Panc1 (cell line): ENCODE data around the gene VWF. TPM values are rescaled to one million over a fixed set of nuclear protein-coding genes. Genes with fewer than 3 reads are reported as not detected.

ENCODE experiments used
- ATAC-seq: fragments of 200-7000 bp; cut with Tn5 transposase; 2 replicates; pipeline ENCODE4 v1.9.1; 2020; ENCODE audit warnings: mild to moderate bottlenecking, moderate library complexity
- BruUV-seq: library from RNA; stranded (reverse); fragments of 400-500 nt; replicated peaks from 2 replicates; lab custom pipeline; 2021; lab: Mats Ljungman, UMichigan
- CTCF ChIA-PET: fragments of 300-600 bp; sonication (Branson Sonifier 250); formaldehyde crosslinking; loops from one replicate; lab custom pipeline; 2022; ENCODE audit warnings: antibody characterized with exemption; lab: Charles Lee
- POLR2A ChIA-PET: fragments of 300-600 bp; sonication (Branson Sonifier 250); formaldehyde crosslinking; loops from one replicate; lab custom pipeline; 2022; ENCODE audit warnings: antibody characterized with exemption; lab: Charles Lee
- DNase-seq: peaks from one replicate; pipeline ENCODE4 v3.0.0-alpha.2; 2010; ENCODE audit warnings: low read depth, low spot score
- H3K27ac ChIP-seq: 2 replicates; pipeline ENCODE4 v1.5.1; 2011; ENCODE audit warnings: mild to moderate bottlenecking, low read length, inconsistent platforms
- H3K27me3 ChIP-seq: fragments of 200-500 bp; sonication (Bioruptor generic); 2 replicates; pipeline ENCODE4 v1.6.0; 2014; ENCODE audit warnings: low read length, inconsistent platforms; ENCODE audit not compliant: control insufficient read depth, insufficient read depth
- H3K36me3 ChIP-seq: fragments of 200-500 bp; sonication (Bioruptor generic); 2 replicates; pipeline ENCODE4 v1.5.1; 2014; ENCODE audit warnings: inconsistent platforms, mild to moderate bottlenecking, low read length, moderate library complexity; ENCODE audit not compliant: control insufficient read depth, insufficient read depth
- H3K4me1 ChIP-seq: 2 replicates; pipeline ENCODE4 v1.5.1; 2011; ENCODE audit warnings: inconsistent platforms, mild to moderate bottlenecking, low read length, moderate library complexity; ENCODE audit not compliant: control insufficient read depth, insufficient read depth
- H3K4me3 ChIP-seq, 2 experiments: 2 replicates each; pipeline ENCODE4 v1.5.1; 2011 to 2012; ENCODE audit warnings: low read depth in 2 of 2, low read length in 2 of 2, mild to moderate bottlenecking in 2 of 2, inconsistent platforms in 1 of 2, moderate library complexity in 1 of 2
- H3K9me3 ChIP-seq: fragments of 200-500 bp; sonication (Bioruptor generic); 2 replicates; pipeline ENCODE4 v1.5.1; 2014; ENCODE audit warnings: low read depth, mild to moderate bottlenecking, inconsistent platforms, low read length, moderate library complexity; ENCODE audit not compliant: control insufficient read depth, insufficient read depth
- POLR2AphosphoS5 ChIP-seq: IDR thresholded peaks from 2 replicates; pipeline ENCODE4 v1.6.1; 2012; ENCODE audit warnings: mild to moderate bottlenecking, low read depth, low read length, moderate library complexity
- SIN3A ChIP-seq: IDR thresholded peaks from 2 replicates; pipeline ENCODE4 v1.6.1; 2012; ENCODE audit warnings: low read depth, mild to moderate bottlenecking, low read length, moderate library complexity, borderline replicate concordance; ENCODE audit not compliant: insufficient read depth
- TCF7L2 ChIP-seq: IDR thresholded peaks from 2 replicates; pipeline ENCODE4 v1.6.1; 2011; ENCODE audit warnings: mild to moderate bottlenecking, low read depth, low read length, inconsistent platforms
- in situ Hi-C: cut with HindIII; loops from 2 replicates; pipeline ENCODE4 v1.10.0; 2016; ENCODE audit warnings: low sequenced_read_pairs, low pct_unique_long_range_greater_than_20kb
- intact Hi-C: fragments of 100-400 bp; cut with micrococcal nuclease; formaldehyde crosslinking; loops from one replicate; pipeline ENCODE4 v1.10.0; 2022; ENCODE audit not compliant: unreplicated experiment
- total RNA-seq: library from RNA; stranded (reverse); gene quantifications from one replicate; pipeline ENCODE4 v1.2.1, GENCODE V29; 2021; ENCODE audit not compliant: unreplicated experiment
- TF ChIP-seq, protein P1 (sequence below), 2 experiments: IDR thresholded peaks; 2 replicates each; pipeline ENCODE4 v1.6.1; 2011 to 2012; ENCODE audit warnings: low read depth in 2 of 2, control low read depth in 1 of 2, low read length in 1 of 2, mild to moderate bottlenecking in 1 of 2, moderate library complexity in 1 of 2; ENCODE audit not compliant: insufficient read depth in 1 of 2
- TF ChIP-seq, protein P2 (sequence below): fragments of 450-650 bp; IDR thresholded peaks from 2 replicates; pipeline ENCODE4 v1.5.1; 2017; ENCODE audit warnings: mild to moderate bottlenecking

The VWF gene
- total RNA-seq, 1 experiment from 2014 or later, result 0.31 TPM

DNA sequence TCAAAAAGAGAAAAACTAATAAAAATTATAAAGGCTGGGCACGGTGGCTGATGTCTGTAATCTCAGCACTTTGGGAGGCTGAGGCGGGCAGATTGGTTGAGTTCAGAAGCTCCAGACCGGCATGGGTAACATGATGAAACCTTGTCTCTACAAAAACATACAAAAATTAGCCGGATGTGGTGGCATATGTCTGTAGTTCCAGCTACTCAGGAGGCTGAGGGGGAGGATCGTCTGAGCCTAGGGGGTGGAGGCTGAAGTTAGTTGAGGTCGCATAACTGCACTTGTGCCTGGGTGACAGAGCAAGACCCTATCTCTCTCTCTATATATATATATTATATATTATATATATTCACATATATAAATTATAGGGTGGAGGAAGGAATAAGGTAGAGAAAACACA is 146.9 kb downstream of the VWF start:
- H3K4me1 ChIP-seq, result no peaks in the 10 kb centered on the region
- in situ Hi-C loops (no loop called here), intact Hi-C loops (no loop called here)
- no TSS peak for BruUV-seq
- no peak for ATAC-seq
- TF ChIP-seq TCF7L2 (no peak), SIN3A (no peak), POLR2AphosphoS5 (no peak)
- TF ChIP-seq, protein P1, sequence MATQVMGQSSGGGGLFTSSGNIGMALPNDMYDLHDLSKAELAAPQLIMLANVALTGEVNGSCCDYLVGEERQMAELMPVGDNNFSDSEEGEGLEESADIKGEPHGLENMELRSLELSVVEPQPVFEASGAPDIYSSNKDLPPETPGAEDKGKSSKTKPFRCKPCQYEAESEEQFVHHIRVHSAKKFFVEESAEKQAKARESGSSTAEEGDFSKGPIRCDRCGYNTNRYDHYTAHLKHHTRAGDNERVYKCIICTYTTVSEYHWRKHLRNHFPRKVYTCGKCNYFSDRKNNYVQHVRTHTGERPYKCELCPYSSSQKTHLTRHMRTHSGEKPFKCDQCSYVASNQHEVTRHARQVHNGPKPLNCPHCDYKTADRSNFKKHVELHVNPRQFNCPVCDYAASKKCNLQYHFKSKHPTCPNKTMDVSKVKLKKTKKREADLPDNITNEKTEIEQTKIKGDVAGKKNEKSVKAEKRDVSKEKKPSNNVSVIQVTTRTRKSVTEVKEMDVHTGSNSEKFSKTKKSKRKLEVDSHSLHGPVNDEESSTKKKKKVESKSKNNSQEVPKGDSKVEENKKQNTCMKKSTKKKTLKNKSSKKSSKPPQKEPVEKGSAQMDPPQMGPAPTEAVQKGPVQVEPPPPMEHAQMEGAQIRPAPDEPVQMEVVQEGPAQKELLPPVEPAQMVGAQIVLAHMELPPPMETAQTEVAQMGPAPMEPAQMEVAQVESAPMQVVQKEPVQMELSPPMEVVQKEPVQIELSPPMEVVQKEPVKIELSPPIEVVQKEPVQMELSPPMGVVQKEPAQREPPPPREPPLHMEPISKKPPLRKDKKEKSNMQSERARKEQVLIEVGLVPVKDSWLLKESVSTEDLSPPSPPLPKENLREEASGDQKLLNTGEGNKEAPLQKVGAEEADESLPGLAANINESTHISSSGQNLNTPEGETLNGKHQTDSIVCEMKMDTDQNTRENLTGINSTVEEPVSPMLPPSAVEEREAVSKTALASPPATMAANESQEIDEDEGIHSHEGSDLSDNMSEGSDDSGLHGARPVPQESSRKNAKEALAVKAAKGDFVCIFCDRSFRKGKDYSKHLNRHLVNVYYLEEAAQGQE (IDR thresholded peaks at IDR 0.05; ENCODE audit: insufficient read depth in 1 of 2, low read depth in 2 of 2, low read length in 1 of 2), result no peak
- TF ChIP-seq, protein P2, sequence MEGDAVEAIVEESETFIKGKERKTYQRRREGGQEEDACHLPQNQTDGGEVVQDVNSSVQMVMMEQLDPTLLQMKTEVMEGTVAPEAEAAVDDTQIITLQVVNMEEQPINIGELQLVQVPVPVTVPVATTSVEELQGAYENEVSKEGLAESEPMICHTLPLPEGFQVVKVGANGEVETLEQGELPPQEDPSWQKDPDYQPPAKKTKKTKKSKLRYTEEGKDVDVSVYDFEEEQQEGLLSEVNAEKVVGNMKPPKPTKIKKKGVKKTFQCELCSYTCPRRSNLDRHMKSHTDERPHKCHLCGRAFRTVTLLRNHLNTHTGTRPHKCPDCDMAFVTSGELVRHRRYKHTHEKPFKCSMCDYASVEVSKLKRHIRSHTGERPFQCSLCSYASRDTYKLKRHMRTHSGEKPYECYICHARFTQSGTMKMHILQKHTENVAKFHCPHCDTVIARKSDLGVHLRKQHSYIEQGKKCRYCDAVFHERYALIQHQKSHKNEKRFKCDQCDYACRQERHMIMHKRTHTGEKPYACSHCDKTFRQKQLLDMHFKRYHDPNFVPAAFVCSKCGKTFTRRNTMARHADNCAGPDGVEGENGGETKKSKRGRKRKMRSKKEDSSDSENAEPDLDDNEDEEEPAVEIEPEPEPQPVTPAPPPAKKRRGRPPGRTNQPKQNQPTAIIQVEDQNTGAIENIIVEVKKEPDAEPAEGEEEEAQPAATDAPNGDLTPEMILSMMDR, result no peak
- H3K4me3 ChIP-seq, result no peak overlapping the region
- no peak for DNase-seq
- H3K27ac ChIP-seq, result no peak overlapping the region
- H3K36me3 ChIP-seq, result no peaks in the 10 kb centered on the region
- peaks cover 5% of the 10 kb centered on the region for H3K27me3 ChIP-seq
- ChIA-PET POLR2A (no interaction called here), CTCF (no interaction called here)
- no peaks in the 10 kb centered on the region for H3K9me3 ChIP-seq

DNA sequence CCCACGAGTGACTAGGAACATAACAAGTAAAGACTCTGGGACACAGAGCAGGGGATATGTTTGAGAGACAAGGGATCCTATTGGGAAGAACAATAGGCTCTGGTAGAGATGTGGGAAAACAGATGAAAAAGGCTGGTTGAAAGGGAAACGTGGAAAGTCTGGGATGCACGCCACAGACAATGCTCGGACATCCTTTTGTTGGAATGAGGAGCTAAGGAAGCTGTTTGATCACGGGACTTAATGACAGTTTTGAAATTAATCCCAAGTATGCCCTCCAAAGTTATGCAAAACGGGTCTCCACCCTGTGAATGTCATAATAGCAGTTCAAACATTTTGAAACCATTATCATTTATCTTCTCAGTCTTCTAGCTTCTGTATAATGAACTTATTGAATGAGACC is 147.8 kb downstream of the VWF start:
- Histone ChIP-seq H3K4me1 (no peaks in the 10 kb centered on the region), H3K27me3 (peaks cover 5% of the 10 kb centered on the region), H3K9me3 (no peaks in the 10 kb centered on the region), H3K4me3 (no peak overlapping the region), H3K36me3 (no peaks in the 10 kb centered on the region), H3K27ac (no peak overlapping the region)
- ATAC-seq (no peak), DNase-seq (no peak)
- intact Hi-C loops, result no loop called here
- ChIA-PET POLR2A (no interaction called here), CTCF (no interaction called here)
- TF ChIP-seq, protein P1 (IDR thresholded peaks at IDR 0.05; ENCODE audit: insufficient read depth in 1 of 2, low read depth in 2 of 2, low read length in 1 of 2), result no peak
- TF ChIP-seq TCF7L2 (no peak), POLR2AphosphoS5 (no peak), SIN3A (no peak)
- TF ChIP-seq, protein P2, result no peak
- in situ Hi-C loops, result no loop called here
- no TSS peak for BruUV-seq
